K562 (cell line): ENCODE data around the gene RAB31. TPM values are rescaled to one million over a fixed set of nuclear protein-coding genes. Genes with fewer than 3 reads are reported as not detected.

Experiments
- ATAC-seq: fragments of 200-7000 bp; cut with Tn5 transposase; 3 replicates; pipeline ENCODE4 v1.9.1; 2020; ENCODE audit warnings: moderate library complexity
- BruUV-seq: library from RNA; stranded (reverse); fragments of 400-500 nt; replicated peaks from 2 replicates; lab custom pipeline; 2021; lab: Mats Ljungman, UMichigan
- CTCF ChIA-PET: fragments of 300-600 bp; formaldehyde crosslinking; extraction: SDS; loops from one replicate; lab custom pipeline; 2021; ENCODE audit warnings: low intra/inter-chr PET ratio; lab: Yijun Ruan, JAX
- POLR2A ChIA-PET: fragments of 300-600, 350-650 bp; sonication (Branson Sonifier 250); formaldehyde crosslinking; extraction: SDS; loops from one replicate; lab custom pipeline; 2021; ENCODE audit warnings: antibody characterized with exemption, inconsistent platforms; lab: Yijun Ruan, JAX
- DNase-seq, 4 experiments: peaks; one replicate each; pipeline versions ENCODE4 v3.0.0 to v3.0.0-alpha.2; 2011 to 2018; ENCODE audit warnings: low spot score in 3 of 4, mixed read lengths in 3 of 4; ENCODE audit errors: extremely low read depth in 1 of 4
- FAIRE-seq: peaks from 2 replicates; lab custom pipeline; 2011; peaks lifted over from hg19 to GRCh38; lab: Jason Lieb, UNC
- H2AFZ ChIP-seq: 2 replicates; pipeline ENCODE4 v1.6.0; 2011; ENCODE audit warnings: low read depth, low read length, control low read depth, inconsistent platforms
- H3K27ac ChIP-seq: fragments of 200-600 bp; 3 replicates; pipeline ENCODE4 v1.8.0; 2011; ENCODE audit warnings: low read depth, mild to moderate bottlenecking, control low read depth, inconsistent platforms, low read length, moderate library complexity, mixed read lengths; ENCODE audit errors: extremely low read depth
- H3K27me3 ChIP-seq, 2 experiments: fragments of 300-600 bp in 1 of 2; 2 replicates in 1 of 2; 3 replicates in 1 of 2; pipeline versions ENCODE4 v1.6.0 to v1.8.0; 2011; ENCODE audit warnings: inconsistent platforms in 2 of 2, low read length in 2 of 2, mild to moderate bottlenecking in 1 of 2, mixed read lengths in 1 of 2, moderate library complexity in 1 of 2; ENCODE audit not compliant: control insufficient read depth in 2 of 2, insufficient read depth in 2 of 2
- H3K36me3 ChIP-seq: fragments of 300-600 bp; 3 replicates; pipeline ENCODE4 v1.8.0; 2011; ENCODE audit warnings: mild to moderate bottlenecking, low read length, inconsistent platforms; ENCODE audit not compliant: control insufficient read depth, insufficient read depth
- H3K4me1 ChIP-seq, 2 experiments: fragments of 200-600 bp in 1 of 2; replicated peaks in 1 of 2; 2 replicates in 1 of 2; 3 replicates in 1 of 2; pipeline versions ENCODE4 v1.5.1 to v1.8.0; 2011; ENCODE audit warnings: inconsistent platforms in 2 of 2, low read length in 2 of 2, mild to moderate bottlenecking in 1 of 2, mixed read lengths in 1 of 2, moderate library complexity in 1 of 2; ENCODE audit not compliant: control insufficient read depth in 2 of 2, insufficient read depth in 2 of 2
- H3K4me2 ChIP-seq: 2 replicates; pipeline ENCODE4 v1.6.1; 2011; ENCODE audit warnings: low read length, control low read depth, inconsistent platforms, mixed read lengths; ENCODE audit not compliant: insufficient read depth
- H3K4me3 ChIP-seq: fragments of 200-600 bp; sonication (generic), shearing (Covaris generic); 2 replicates; pipeline ENCODE4 v1.5.1; 2016; ENCODE audit warnings: control low read depth, inconsistent platforms
- H3K79me2 ChIP-seq: fragments of 200-600 bp; 3 replicates; pipeline ENCODE4 v1.8.0; 2011; ENCODE audit warnings: low read length, inconsistent platforms; ENCODE audit not compliant: control insufficient read depth, insufficient read depth
- H3K9ac ChIP-seq, 2 experiments: 2 replicates each; pipeline versions ENCODE4 v1.6.0 to v1.6.1; 2011; ENCODE audit warnings: low read depth in 2 of 2, low read length in 2 of 2, control low read depth in 1 of 2, inconsistent platforms in 1 of 2, mild to moderate bottlenecking in 1 of 2, mixed read lengths in 1 of 2; ENCODE audit not compliant: insufficient read depth in 1 of 2
- H3K9me1 ChIP-seq: one replicate; pipeline ENCODE4 v1.6.0; 2011; ENCODE audit warnings: inconsistent platforms, mild to moderate bottlenecking, low read length, moderate library complexity; ENCODE audit not compliant: control insufficient read depth, insufficient read depth
- H3K9me3 ChIP-seq: replicated peaks from 2 replicates; pipeline ENCODE4 v1.5.1; 2011; ENCODE audit warnings: low read depth, low read length, inconsistent platforms; ENCODE audit not compliant: control insufficient read depth, insufficient read depth
- H4K20me1 ChIP-seq: replicated peaks from 2 replicates; pipeline ENCODE4 v1.6.1; 2011; ENCODE audit warnings: low read length, inconsistent platforms, mixed read lengths; ENCODE audit not compliant: control insufficient read depth, insufficient read depth
- ATF7 ChIP-seq: fragments of 450-650 bp; IDR thresholded peaks from 2 replicates; pipeline ENCODE4 v1.7.1; 2014; ENCODE audit warnings: mild to moderate bottlenecking, moderate library complexity
- CBX8 ChIP-seq: fragments of 200-600 bp; sonication (generic); IDR thresholded peaks from 2 replicates; pipeline ENCODE4 v1.6.1; 2012; ENCODE audit warnings: borderline replicate concordance, mixed run types, low read depth, mild to moderate bottlenecking, moderate library complexity, mixed read lengths, low read length, control low read depth, inconsistent platforms; ENCODE audit not compliant: poor library complexity, severe bottlenecking; ENCODE audit errors: extremely low read depth
- HEY1 ChIP-seq: fragments of 250-450 bp; sonication (Bioruptor Pico); IDR thresholded peaks from 2 replicates; pipeline ENCODE4 v1.5.0; 2020; ENCODE audit warnings: mild to moderate bottlenecking, moderate library complexity, borderline replicate concordance
- KDM2B ChIP-seq: fragments of 250-450 bp; sonication (Bioruptor Pico); IDR thresholded peaks from 2 replicates; pipeline ENCODE4 v1.8.0; 2021; ENCODE audit warnings: mild to moderate bottlenecking, moderate library complexity
- NFE2L1 ChIP-seq: fragments of 450-650 bp; IDR thresholded peaks from 2 replicates; pipeline ENCODE4 v1.6.1; 2016; ENCODE audit warnings: missing genetic modification characterization, low read depth, mild to moderate bottlenecking, missing compliant biosample characterization, moderate library complexity, borderline replicate concordance
- RBM25 ChIP-seq: fragments of 200-400 bp; formaldehyde crosslinking; IDR thresholded peaks from 2 replicates; pipeline ENCODE4 v1.6.1; 2018; ENCODE audit warnings: low read length, low read depth, moderate library complexity; ENCODE audit not compliant: severe bottlenecking
- SMAD2 ChIP-seq: fragments of 150-350 bp; IDR thresholded peaks from 2 replicates; pipeline ENCODE4 v1.6.1; 2014; ENCODE audit warnings: low read depth, mild to moderate bottlenecking, low read length
- SPI1 ChIP-seq: IDR thresholded peaks from 2 replicates; pipeline ENCODE4 v1.6.1; 2011; ENCODE audit warnings: low read depth, low read length, control low read depth, borderline replicate concordance
- ZNF24 ChIP-seq: fragments of 450-650 bp; IDR thresholded peaks from 2 replicates; pipeline ENCODE4 v1.6.1; 2016
- ZNF431 ChIP-seq: sonication (generic); formaldehyde crosslinking; IDR thresholded peaks from 2 replicates; pipeline ENCODE4 v1.8.0; 2022; ENCODE audit warnings: mild to moderate bottlenecking, missing genetic modification reagents
- whole genome bisulfite sequencing: fragments of 100-300 bp; shearing (Covaris generic); methylation state at CpG from one replicate; pipeline ENCODE4 v1.1.6; 2016; ENCODE audit warnings: low coverage, mixed read lengths; ENCODE audit not compliant: insufficient coverage; ENCODE audit errors: missing lambda C conversion rate; 5-methylcytosine and 5-hydroxymethylcytosine counted together
- in situ Hi-C: fragments of 300-500 bp; cut with MboI; formaldehyde crosslinking; loops from 4 replicates; pipeline ENCODE4 v1.15.0; 2018; ENCODE audit warnings: inconsistent platforms, mixed read lengths
- intact Hi-C: fragments of 100-400 bp; cut with micrococcal nuclease; formaldehyde crosslinking; loops from 2 replicates; pipeline ENCODE4 v1.14.2; 2022
- polyA plus RNA-seq, 8 experiments: library from polyadenylated mRNA; depleted of rRNA in 4 of 8; stranded (reverse) in 5 of 8; unstranded in 3 of 8; fragments of >200 nt; fragmentation: Nextera tagmentation in 2 of 8; fragmentation: Illumina TruSeq in 1 of 8; extraction: Ambion mirVana in 2 of 8; extraction: Trizol in 1 of 8; gene quantifications; 2 replicates each; pipeline versions ENCODE4 v1.2.1 to v1.2.3, GENCODE V29; 2011 to 2014; ENCODE audit warnings: inconsistent platforms in 1 of 8, missing spikeins in 1 of 8
- total RNA-seq, 7 experiments: library from RNA; depleted of rRNA in 6 of 7; stranded (reverse); fragments of >200 nt in 6 of 7; fragmentation: Illumina TruSeq in 2 of 7; extraction: Trizol in 2 of 7; gene quantifications; 2 replicates each; pipeline versions ENCODE4 v1.2.1 to v1.2.3, GENCODE V29; 2011 to 2021; ENCODE audit warnings: low replicate concordance in 1 of 7
- TF ChIP-seq, protein P1 (sequence below): sonication (generic); formaldehyde crosslinking; IDR thresholded peaks from 2 replicates; pipeline ENCODE4 v1.8.0; 2022; ENCODE audit warnings: mild to moderate bottlenecking, missing genetic modification reagents
- TF ChIP-seq, protein P2 (sequence below): fragments of 450-650 bp; formaldehyde crosslinking; IDR thresholded peaks from 2 replicates; pipeline ENCODE4 v1.4.0; 2022; ENCODE audit warnings: missing genetic modification characterization
- TF ChIP-seq, protein P3 (sequence below): sonication (generic); formaldehyde crosslinking; IDR thresholded peaks from 2 replicates; pipeline ENCODE4 v1.8.0; 2022; ENCODE audit warnings: mild to moderate bottlenecking, missing genetic modification reagents, borderline replicate concordance

The RAB31 gene
- total and polyA plus RNA-seq, 9 of the 15 experiments (the other 6 are each of a cell fraction or from before 2014, with no cell fraction given): 20.7 to 70.4 (median 41.3) TPM

DNA sequence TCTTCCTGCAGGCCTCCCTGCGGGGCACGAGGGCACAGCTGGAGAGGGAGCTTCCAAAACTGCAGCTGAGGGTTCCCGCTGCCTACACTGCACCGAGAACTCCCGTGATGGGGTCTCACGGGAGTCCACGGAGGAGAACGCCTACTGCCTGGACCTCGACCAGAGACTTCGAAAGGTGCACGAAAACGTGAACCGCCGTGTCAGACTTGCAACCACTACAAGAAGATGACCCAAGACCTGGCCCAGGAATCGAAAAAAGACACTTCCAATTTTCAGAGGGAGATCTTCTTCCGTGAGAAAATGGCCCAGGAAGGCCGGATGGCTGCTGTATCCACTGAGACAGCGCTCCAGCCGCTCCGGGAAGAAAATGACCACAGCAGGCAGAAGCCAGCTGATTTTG, 124.8 kb downstream of the RAB31 start (continued):
- TF ChIP-seq, protein P1, sequence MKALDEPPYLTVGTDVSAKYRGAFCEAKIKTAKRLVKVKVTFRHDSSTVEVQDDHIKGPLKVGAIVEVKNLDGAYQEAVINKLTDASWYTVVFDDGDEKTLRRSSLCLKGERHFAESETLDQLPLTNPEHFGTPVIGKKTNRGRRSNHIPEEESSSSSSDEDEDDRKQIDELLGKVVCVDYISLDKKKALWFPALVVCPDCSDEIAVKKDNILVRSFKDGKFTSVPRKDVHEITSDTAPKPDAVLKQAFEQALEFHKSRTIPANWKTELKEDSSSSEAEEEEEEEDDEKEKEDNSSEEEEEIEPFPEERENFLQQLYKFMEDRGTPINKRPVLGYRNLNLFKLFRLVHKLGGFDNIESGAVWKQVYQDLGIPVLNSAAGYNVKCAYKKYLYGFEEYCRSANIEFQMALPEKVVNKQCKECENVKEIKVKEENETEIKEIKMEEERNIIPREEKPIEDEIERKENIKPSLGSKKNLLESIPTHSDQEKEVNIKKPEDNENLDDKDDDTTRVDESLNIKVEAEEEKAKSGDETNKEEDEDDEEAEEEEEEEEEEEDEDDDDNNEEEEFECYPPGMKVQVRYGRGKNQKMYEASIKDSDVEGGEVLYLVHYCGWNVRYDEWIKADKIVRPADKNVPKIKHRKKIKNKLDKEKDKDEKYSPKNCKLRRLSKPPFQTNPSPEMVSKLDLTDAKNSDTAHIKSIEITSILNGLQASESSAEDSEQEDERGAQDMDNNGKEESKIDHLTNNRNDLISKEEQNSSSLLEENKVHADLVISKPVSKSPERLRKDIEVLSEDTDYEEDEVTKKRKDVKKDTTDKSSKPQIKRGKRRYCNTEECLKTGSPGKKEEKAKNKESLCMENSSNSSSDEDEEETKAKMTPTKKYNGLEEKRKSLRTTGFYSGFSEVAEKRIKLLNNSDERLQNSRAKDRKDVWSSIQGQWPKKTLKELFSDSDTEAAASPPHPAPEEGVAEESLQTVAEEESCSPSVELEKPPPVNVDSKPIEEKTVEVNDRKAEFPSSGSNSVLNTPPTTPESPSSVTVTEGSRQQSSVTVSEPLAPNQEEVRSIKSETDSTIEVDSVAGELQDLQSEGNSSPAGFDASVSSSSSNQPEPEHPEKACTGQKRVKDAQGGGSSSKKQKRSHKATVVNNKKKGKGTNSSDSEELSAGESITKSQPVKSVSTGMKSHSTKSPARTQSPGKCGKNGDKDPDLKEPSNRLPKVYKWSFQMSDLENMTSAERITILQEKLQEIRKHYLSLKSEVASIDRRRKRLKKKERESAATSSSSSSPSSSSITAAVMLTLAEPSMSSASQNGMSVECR (CRISPR knock-in tag): no peak
- TF ChIP-seq KDM2B (CRISPR knock-in tag): no peak

DNA sequence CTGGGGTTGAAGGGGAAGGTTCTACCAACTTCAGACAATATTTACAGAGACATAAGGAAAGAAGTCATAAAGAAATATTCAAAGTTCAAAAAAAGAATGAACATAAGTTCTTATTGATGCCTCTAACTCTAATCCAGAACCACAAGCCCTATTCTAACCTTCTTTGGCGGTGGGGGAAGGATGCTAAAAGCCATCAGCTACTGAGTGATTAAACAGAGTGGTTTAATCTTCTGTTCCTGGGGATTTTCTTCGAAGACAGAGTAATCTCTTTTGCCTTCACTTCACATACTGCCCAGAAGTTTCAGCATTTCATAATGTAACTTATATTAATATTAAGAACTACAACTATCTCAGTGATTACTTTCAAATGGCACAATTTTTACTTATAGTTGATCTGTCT, 126.5 kb downstream of the RAB31 start:
- Histone ChIP-seq H3K4me2 (no peak overlapping the region), H3K79me2 (peaks cover 9% of the 10 kb centered on the region; the same call in 2 of the 3 replicates), H3K9me3 (no peaks in the 10 kb centered on the region), H3K27ac (no peak overlapping the region), H3K27me3 (no peaks in the 10 kb centered on the region), H4K20me1 (no peaks in the 10 kb centered on the region), H3K4me3 (no peak overlapping the region), H3K4me1 (peaks cover 10 to 11% of the 10 kb centered on the region in 2 experiments), H2AFZ (no peak overlapping the region), H3K36me3 (peaks cover 7% of the 10 kb centered on the region; the same call in 1 of the 3 replicates), H3K9me1 (no peaks in the 10 kb centered on the region), H3K9ac (no peak overlapping the region)
- FAIRE-seq: no peak
- WGBS: 53% methylated on average over 2 of the region's 2 CpGs
- no peak for DNase-seq
- ATAC-seq: no peak
- ChIA-PET POLR2A (interaction anchor here (1.1 to 1.5 kb wide), 2 partner anchors 13 to 20 kb away, joined by 3 to 4 read pairs; no protein-coding TSS in a partner anchor), CTCF (no interaction called here)
- in situ Hi-C loops (no loop called here), intact Hi-C loops (no loop called here)
- BruUV-seq: no TSS peak
- no peak for TF ChIP-seq SPI1
- TF ChIP-seq, protein P2, sequence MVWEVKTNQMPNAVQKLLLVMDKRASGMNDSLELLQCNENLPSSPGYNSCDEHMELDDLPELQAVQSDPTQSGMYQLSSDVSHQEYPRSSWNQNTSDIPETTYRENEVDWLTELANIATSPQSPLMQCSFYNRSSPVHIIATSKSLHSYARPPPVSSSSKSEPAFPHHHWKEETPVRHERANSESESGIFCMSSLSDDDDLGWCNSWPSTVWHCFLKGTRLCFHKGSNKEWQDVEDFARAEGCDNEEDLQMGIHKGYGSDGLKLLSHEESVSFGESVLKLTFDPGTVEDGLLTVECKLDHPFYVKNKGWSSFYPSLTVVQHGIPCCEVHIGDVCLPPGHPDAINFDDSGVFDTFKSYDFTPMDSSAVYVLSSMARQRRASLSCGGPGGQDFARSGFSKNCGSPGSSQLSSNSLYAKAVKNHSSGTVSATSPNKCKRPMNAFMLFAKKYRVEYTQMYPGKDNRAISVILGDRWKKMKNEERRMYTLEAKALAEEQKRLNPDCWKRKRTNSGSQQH: no peak
- TF ChIP-seq SMAD2: no peak
- no peak for TF ChIP-seq HEY1 (CRISPR knock-in tag)
- TF ChIP-seq, protein P3, sequence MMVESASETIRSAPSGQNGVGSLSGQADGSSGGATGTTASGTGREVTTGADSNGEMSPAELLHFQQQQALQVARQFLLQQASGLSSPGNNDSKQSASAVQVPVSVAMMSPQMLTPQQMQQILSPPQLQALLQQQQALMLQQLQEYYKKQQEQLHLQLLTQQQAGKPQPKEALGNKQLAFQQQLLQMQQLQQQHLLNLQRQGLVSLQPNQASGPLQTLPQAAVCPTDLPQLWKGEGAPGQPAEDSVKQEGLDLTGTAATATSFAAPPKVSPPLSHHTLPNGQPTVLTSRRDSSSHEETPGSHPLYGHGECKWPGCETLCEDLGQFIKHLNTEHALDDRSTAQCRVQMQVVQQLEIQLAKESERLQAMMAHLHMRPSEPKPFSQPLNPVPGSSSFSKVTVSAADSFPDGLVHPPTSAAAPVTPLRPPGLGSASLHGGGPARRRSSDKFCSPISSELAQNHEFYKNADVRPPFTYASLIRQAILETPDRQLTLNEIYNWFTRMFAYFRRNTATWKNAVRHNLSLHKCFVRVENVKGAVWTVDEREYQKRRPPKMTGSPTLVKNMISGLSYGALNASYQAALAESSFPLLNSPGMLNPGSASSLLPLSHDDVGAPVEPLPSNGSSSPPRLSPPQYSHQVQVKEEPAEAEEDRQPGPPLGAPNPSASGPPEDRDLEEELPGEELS (CRISPR knock-in tag): no peak
- TF ChIP-seq ATF7: no peak
- TF ChIP-seq ZNF431: no peak
- no peak for TF ChIP-seq CBX8
- TF ChIP-seq RBM25: no peak
- no peak for TF ChIP-seq NFE2L1 (tag)
- no peak for TF ChIP-seq ZNF24
